HL-60/S4 (cell line): ENCODE measurements around the gene CACNA1C.

Experiments used
- in situ Hi-C: fragments of 300-500 bp; cut with MboI; formaldehyde crosslinking; loops from 2 replicates; pipeline ENCODE4 v1.14.3; 2022; ENCODE audit warnings: low sequenced_read_pairs

The CACNA1C gene

DNA sequence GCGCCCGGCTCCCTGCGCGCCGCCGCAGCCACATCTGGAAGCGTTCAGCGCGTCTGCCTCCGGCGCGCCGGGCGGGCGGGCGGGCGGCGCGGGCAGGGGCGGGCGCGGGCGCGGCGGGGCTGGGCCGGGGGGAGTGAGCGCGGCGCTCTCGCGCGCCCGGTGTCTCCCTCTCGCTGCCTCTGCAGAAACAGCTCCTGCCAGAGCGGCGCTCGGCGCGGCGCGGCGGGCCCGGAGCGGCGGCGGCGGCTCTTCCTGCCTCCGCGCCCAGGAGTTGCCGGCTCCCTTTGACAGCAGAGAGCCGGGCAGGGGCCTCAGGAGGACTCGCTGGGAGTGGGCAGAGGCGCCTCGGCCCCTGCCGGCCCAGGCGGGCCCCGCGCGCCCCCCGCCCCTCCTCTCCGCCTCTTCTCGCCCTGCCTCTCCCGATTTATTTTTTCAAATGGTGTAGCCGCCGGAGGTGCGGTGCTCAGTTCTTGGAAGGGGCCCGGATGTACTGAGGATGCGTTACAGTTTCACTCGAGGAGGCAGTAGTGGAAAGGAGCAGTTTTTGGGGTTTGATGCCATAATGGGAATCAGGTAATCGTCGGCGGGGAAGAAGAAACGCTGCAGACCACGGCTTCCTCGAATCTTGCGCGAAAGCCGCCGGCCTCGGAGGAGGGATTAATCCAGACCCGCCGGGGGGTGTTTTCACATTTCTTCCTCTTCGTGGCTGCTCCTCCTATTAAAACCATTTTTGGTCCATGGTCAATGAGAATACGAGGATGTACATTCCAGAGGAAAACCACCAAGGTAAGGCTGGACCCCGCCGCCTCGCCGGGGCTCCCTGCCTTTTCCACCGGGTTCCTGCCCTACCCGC lies at the start of gene CACNA1C:
Gene CACNA1C, plus strand, starts transcription at position 162 of the 853 bp plus-strand sequence. Its CDS starts 576 bp downstream, at position 738.
- in situ Hi-C loops = loop anchor here (10.0 kb wide), 1 partner anchor 532 kb away; no protein-coding TSS in a partner anchor

DNA sequence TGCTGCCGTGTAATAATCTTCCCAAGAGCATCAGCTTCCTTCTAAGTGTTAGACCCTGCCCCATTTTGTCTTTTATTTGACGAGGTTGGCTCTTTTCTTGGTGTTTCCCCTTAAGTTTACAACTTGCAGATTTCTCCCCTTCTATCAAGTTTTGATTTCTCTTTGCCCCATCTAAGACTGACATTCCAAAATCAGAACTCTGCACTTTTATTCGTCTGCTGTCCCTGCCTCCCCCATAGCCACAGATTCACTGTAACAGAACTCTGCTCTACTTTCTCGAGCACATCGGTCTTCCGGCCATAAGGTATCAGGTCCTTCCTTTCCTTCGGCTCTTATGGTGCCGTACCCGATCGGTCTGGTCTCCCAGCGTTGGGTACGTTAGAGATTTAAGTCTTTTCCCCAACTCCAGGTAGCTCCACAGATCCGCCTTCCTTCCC lies 49.1 kb upstream of the CACNA1C start:
- in situ Hi-C loops = no loop called here

GRCh38 chr12:2004113-2004929 lies 48.5 kb upstream of the CACNA1C start, which contains the start of gene DCP1B:
Gene DCP1B (minus strand): TSS chr12:2004457. CDS start chr12:2004431, 26 bp downstream.
- in situ Hi-C loops = no loop called here

- in situ Hi-C loops = no loop called here
These were observed 44.1 kb upstream of the CACNA1C start for GRCh38 chr12:2008677-2009076.

DNA sequence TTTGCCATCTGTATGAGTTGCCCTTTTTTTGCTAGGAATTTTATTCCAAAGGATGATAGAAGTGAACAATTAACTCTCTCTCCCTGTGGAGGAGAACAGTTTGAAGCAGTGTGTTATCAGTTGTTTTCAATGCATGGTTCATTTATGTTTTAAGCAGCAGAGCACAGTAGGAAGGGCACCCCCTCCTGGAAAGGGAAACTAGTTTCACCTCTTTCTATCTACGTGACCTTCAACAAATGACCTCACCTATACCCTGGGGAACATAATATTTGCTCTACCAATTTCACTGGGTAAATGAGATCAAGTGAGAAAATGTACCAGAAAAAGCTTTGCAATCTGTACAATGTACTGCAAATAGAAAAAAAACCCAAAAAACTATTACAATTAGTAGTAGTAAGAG lies 43.2 kb upstream of the CACNA1C start:
- in situ Hi-C loops = no loop called here

DNA sequence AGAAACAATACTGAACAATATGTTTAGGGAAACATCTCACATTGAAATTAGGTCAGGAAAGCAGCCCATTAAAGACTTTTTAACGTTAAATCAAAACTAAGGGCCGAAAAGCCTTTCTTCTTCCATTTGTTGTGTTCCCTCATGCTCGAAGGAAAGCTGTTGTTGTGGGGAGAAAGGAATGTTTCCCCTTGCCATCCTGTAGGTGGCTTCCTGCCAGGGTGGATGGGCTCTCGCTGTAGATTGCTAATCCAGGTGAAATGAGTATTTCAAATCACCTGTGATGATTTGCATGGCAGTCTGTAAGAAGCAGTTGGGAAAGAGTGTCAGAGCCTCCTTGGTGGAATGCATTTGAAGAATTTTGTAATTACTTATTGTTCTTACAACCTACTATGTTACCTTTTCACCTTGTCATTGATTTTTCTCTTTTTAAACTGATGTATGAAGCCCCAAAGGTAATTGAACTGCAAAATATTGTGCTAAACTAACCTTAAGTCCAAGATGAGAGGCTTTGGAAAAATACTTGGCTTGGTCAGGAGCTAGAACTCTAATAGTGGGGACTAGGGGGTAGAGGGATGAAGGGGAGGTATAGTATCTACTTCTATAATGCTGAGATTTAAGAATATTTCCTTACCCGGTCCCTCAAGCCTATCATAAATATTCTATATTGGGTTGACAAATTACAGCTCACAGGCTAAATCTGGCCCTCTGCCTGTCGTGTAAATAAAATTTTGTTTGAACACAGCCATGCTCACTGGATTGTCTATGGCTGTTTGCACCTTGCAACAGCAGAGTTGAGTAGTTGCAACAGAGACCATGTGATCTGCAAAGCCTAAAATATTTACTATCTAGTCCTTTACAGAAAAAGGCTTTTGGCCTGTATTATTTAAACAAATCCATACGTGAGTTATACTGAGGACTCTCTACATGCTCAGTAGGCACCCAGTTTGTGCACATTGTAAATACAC lies 40.9 kb upstream of the CACNA1C start:
- in situ Hi-C loops = no loop called here

DNA sequence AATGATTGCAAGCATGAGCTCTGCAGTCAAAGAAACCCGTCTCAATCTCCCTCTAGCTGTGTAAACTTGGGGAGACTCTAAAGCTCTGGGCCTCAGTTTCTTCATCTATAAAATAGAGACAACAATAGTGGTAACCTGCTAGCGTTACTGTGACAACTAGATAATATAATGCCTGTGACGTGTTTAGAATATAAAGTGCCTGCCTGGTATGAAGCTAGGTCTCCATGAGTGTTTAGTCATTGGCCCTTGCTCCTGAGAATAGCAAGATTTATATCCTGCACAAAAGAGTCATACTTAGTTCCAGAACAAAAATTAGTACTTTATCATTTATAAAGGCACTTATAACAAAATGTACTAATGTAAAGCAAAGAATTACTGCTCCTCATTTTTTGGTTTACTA lies 39.7 kb upstream of the CACNA1C start:
- in situ Hi-C loops = no loop called here

GRCh38 chr12:2013527-2014223 lies 39.1 kb upstream of the CACNA1C start:
- in situ Hi-C loops = no loop called here

GRCh38 chr12:2014231-2014630 lies 38.6 kb upstream of the CACNA1C start:
- in situ Hi-C loops = no loop called here

- in situ Hi-C loops = no loop called here
These were observed 35.8 kb upstream of the CACNA1C start for GRCh38 chr12:2016862-2017545.

- in situ Hi-C loops = no loop called here
These were observed 35.0 kb upstream of the CACNA1C start for GRCh38 chr12:2017546-2018337.

GRCh38 chr12:2018391-2018790 lies 34.4 kb upstream of the CACNA1C start:
- in situ Hi-C loops = no loop called here

GRCh38 chr12:2019126-2019525 lies 33.7 kb upstream of the CACNA1C start:
- in situ Hi-C loops = no loop called here

DNA sequence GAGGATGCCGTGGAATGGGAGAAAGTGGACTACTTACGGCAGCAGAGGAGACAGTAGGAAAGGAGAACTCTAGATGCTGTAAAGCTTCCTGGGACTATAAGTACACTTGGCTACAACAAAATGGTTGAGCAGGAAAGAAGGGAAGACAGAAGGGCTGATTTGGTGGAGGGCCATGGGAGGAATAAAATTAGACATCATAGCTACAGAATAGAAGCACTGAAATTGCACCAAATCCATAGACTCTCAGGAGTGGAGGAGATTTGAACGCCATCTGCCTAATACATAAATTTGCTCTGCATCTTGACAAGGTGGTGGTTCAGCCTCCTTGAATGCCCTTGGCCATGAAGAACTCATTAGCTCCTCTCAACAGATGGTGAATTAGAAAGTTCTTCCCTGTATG lies 32.3 kb upstream of the CACNA1C start:
- in situ Hi-C loops = no loop called here

DNA sequence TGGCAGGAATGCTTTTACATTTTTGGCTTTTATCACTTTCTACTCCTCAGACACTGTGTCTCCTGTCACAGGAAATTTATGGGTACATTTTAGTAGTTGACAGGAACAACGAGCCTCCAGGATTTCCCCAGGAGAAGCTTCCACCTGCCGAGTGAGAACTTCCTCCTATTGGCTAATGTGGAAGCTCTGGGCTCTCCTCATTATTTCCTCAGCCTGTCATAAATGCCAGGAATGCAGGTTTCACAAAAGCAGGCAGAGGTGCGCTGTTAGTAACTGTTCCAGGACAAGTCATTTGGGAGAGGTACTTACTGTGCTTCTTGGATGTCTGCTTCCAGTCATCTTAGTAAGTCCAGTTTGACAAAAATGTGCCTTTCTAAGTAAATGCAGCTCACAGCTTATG lies 29.4 kb upstream of the CACNA1C start:
- in situ Hi-C loops = no loop called here

- in situ Hi-C loops = no loop called here
These were observed 25.4 kb upstream of the CACNA1C start for GRCh38 chr12:2027351-2027750.

GRCh38 chr12:2029851-2030250 lies 22.9 kb upstream of the CACNA1C start:
- in situ Hi-C loops = no loop called here

GRCh38 chr12:2032506-2032905 lies 20.3 kb upstream of the CACNA1C start:
- in situ Hi-C loops = no loop called here
